Ureter (tissue), 1 donor: ENCODE results near the gene NFE2. TPM values are rescaled to one million over a fixed set of nuclear protein-coding genes. Genes with fewer than 3 reads are reported as not detected.
"Not testable (repeated sequence)": the region's sequence is repeated elsewhere in the genome, so short reads cannot be mapped to it uniquely, and the experiment has no call there.

Experiments
- DNase-seq: peaks from one replicate; pipeline ENCODE4 v3.0.0-alpha.2; 2020; ENCODE audit warnings: low spot score
- total RNA-seq: library from RNA; stranded (reverse); gene quantifications from one replicate; pipeline ENCODE4 v1.2.4, GENCODE V29; 2023
- donor health status: DM: yes; HTN: yes; CAD: no.

Gene NFE2
- total RNA-seq: 0.57 TPM

DNA sequence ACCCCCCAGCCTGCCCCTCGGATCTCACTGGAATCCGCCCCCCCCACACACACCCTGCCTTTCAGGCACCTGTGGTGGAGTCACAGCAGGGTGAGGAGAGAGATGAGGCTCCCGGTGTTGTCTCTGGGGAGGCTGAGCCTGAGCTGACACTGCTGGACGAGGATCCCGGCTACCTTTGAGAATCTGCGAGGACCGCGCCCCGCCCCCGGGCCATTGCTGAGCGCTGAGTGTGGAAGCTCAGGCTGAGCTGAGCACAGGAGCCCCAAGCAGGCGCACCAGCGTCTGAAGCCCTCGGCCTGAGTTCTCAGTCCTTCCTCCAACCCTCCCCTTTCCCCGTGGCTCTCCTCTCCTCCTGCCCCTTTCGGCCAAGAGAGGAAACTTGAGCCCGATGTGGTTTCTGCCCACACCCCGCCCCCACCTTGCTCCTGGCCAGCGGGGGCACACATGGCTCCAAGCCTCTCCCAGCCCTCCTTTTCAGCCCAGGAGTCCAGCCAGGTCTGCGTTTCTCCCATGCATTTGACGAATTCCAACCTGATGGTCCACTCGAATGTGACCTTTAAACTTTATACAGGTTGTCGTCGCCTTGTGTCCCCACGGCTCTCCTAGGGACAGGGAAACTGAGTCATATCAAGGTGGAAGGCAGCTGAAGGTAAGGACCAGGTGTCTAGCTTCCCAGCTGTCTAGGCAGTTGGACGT is at the start of gene NFE2:
Gene NFE2 (minus strand): TSS at position 284 of the 696 bp plus-strand sequence. CDS start 5,767 bp downstream, outside the sequence.
- no peak for DNase-seq

DNA sequence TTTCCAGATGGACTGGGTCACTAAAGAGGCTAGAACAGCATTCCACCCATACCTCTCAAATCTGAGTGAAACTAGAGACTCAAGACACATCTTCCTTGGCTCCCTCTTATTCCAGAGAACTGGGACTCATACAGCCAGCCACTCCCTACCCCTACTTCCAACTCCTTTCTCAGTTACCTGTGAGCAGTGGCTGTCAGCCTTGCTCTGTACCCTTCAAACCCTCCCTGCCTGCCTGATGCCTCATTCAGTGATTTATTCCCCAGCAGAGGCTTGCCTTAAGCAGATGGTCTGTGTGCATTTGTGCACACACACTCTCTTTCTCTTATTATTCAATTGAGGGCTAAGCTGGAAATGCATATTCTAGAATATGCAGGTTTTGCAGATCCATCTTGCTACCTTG is 48.9 kb upstream of the NFE2 start:
- DNase-seq: no peak

DNA sequence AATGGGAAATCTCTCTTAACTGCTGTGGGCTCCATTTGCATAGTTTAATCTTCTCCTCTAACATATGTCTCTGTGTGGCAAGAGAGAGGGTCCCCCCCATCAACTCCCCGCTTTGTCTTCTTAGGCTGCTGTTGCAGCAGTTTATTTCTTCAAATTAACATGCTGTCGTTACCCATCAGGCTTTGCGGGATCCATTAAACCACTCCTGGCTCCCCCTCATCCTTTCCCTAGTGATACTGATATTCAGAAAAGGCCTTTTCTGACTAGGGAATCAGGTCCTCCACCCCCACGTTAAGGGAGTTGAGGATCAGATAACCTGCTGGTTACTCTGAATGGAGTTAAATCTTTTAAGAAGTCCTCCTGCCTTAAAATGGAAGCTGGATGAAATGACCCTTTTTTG is 48.2 kb upstream of the NFE2 start:
- DNase-seq: no peak

DNA sequence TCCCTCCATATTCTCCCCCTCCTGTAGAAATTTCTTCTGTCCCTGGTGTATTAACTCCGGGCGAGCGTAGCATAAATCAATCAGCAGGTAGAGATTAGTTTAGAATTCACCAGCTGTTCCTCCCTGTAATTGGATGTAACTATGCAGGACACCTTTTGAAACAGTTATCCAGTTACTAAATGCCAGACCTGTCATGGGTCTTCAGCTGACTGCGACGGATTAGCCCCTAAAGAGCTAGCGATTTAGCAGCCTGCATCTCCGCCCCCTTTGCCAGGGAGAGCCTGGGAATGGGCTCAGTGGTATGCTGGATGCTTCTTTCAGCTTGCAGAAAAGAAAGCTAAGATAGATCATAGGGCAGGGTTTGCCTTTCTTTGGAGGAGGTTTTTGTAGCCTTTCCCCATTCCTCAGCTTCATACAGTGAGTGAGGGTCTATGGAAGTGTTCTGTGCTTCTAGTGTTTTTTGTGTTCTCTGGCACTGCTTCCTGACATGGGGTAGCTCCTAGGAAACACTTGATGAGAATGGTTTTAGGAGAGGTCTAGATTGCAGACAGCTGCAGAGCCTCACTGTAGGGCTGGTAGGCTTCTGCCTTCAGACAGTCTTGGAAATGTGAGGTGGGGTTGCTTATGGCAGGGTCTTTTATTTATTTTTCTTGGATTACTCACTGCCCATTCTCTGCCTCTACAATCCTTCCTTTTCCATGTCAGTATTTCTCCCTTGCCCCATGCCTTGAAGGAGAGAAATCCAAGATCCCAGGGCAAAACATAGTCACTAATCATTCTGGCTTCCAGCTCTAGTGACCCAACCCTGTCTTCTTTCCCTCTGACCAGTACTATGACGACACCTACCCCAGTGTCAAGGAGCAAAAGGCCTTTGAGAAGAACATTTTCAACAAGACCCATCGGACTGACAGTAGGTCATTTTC is 40.8 kb upstream of the NFE2 start:
- DNase-seq: no peak

DNA sequence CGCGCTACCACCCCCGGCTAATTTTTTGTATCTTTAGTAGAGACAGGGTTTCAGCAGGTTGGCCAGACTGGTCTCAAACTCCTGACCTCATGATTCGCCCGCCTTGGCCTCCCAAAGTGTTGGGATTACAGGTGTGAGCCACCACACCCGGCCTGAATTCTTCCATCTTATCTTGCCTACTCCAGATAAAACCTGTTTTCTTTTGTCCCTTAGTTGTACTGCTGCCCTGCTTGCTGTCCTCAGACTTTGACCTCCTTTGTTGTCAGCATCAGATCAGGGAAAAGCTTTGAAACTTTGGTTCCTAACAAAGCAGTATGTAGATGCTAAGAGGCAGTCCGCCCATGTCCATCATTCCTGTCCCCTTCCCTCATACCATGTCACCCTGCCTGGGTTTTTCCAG is 40.0 kb upstream of the NFE2 start:
- DNase-seq: no peak

DNA sequence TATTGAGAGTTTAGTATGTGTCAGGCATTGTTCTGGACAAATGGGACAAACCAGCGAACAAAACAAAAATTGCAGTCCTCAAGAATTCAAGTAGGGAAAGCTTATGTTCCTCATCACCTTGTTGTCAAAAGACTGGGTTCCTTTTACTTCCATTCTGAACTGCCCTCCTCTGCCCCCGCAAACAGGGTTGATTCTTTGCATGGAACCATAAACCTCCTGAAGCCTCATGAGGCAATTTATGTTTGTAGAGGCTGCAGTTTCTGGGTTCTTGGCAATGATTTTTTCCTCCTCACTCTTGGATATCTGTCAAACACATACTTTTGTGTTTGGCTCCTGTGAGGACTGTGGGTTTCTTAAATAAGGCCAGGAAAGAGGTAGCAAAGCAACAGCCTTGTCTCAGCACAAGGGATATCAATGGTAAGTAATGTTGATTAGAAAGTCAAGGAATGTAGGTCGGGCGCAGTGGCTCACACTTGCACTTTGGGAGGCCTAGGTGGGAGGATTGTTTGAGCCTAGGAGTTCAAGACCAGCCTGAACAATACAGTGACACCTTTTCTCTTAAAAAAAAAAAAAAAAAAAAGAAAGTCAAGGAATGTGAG is 38.0 kb upstream of the NFE2 start:
- DNase-seq: no peak

DNA sequence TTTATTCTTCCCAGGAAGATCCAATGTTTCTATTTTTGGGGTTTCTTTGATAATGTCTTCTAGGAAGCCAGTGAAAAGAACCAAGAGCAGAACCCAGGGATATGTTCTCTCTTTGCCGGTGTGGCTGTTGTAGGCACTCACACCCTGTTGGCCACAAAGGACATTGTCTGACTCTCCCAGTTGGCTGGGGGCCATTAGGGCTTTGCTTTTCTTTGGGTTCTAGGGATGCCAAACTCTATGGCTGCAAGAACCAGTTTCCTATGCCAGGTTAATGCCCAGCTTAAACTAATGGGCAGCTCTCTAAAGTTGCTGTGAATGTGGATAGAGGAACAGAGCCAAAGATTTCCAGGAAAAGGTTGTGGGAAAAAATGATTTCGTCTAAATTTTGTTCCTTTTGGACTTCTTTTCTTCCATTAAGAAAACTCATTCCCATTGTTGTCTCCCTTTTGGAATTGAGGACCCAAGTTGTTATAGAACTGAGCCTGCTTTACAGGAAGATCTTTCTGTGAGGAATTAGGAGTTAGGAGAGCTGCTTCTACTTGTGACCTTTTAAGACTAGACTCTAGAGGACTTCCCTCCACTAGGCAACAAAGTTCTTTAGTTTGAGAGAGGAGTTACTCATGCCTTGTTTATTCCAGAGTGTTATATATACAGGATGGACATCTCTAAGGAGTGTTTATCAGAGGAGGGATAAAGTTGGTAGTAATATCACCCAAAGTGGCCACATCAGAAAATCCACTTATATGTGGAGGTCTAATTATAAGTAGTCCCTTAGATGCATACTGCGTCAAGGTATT is 37.2 kb upstream of the NFE2 start:
- no peak for DNase-seq

DNA sequence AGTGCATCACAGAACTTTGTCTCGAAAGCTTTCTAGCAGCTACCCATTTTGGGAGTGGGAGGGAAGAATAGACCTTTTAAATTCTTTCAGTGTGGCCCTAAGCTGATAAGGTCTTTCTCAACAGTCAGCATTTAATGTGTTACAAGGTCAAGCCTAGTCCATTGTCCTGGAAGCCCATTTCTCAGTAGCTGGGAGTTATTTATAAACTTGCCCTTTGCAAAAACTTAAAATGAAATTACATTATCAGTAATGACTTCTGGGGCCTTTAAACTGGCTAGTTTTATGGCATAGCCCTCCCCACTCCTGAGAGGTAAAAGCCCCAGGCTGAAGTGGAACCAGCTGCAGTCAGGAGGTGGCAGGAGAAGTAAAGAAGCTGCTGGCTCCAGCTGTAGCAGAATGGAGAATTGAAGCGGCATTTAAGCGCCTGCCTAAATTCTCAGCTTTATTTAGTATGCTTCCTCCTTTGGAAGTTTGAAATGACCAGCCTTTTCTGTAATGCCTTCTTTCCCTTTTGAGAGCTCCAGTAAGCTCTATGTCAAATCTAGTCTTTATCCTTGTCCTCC is 36.5 kb upstream of the NFE2 start:
- no peak for DNase-seq

DNA sequence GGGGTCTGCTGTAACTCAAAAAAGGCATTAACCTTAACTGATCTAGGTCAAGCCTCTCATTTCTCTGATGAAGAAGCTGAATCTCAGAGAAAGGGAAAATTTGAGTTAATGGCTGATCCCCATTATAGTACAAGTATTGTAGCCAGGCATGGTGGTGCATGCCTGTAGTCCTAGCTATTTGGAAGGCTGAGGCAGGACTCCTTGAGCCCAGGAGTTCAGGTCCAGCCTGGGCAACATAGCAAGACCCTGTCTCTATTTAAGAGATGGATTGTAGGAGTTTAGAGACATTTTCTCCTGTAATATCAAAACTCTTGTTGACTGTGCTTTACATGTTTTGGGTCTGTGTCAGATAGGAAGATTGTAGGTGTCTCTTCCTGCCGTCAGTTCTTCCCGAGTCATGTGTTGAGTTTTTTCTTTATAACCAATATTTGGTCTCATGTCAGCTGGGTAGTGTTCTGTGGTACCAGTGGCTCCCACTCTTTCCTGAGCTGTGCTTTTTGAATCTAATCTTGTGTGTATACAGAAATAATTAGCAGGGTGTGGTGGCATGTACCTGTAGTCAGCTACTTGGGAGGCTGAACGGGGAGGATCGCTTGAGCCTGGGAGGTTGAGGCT is 32.7 kb upstream of the NFE2 start:
- no peak for DNase-seq

DNA sequence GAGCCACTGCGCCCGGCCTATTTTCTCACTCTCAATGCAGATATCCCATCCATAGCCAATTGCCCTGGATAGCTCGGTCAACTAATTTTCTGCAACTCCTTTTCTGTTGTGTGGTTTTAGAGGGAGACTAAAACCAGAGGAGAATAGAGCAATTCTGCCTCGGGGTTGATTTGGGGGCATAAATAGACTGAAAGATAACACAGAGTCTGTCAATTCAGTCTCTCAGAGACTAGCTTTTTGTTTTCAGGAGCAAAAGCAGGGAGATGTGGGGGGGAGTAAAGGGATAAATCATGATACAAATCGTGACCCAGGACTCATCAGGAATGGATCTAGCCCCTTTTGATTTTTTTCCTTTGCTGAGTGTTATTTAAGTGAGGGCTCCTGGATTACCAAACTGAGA is 30.6 kb upstream of the NFE2 start:
- no peak for DNase-seq

DNA sequence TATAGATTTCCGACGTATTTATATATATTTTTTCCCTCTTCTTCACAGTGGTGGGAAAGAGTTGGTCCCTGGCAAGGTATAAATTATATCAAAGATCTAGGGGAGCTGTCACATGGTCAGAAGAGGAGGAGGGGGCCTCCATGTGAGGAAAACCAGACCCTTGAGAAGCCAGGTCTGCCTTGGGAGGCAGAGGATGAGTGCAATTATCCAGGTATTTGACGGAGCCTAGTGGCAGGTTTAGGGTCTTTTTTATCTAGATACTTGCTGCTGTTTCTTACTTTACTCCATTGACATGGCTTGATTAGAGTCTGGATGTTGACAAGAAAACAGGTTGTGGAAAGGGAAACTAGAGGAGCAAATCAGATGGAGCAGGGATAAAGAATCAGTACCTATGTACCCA is 29.6 kb upstream of the NFE2 start:
- DNase-seq: no peak

DNA sequence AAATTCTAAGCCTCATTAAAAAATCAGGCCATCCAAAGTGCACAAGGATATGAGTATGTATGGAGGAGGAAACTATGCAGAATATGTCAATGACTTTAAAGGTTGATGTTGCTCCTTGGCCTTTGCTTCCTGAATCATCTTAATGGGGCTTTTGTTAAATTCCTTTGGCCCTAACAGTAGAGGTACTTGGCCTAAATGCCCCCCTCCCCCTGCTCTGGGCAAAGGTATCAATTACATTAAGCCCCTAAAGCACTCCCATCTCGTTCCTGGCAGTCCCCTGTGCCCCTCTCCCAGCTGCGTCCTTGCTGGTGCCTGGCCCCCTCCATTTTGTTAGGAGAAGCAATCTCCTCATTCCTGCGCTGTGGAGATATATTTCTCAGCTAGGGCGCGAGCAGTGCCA is 28.9 kb upstream of the NFE2 start:
- DNase-seq: no peak

DNA sequence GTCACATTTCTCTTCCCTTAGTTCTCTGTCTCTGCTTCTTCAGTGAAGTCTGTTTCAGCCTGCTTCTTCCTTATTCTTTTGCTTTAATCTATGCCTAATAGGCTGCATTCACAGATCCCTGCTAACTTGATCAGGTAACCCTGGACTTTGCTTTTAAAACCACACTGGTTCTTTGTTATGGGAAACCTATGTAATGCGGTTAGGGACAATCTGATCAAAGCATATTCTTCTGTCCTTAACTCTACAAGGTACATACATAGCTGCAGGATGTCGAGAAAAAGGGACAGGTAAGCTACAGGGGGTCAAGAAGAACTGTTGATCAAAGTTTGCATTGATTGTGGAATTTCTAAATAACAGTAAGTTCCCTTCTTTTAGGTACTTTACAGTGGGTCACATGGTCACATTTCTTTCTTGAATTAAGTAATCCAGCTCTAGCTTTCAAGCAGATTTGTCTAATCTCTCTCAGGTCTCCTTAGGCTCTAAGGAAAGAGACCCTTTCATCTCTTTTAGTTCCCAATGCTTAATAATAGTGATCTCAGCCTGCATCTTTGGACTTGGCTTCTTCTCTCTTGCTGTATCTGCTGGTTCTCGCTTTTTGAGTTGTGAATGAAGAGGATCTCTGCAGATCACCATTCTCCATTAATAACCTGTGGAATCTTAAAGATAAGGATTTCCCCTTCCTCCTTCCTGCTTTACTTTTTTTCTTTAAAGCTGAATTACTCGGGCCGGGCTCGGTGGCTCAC is 28.0 kb upstream of the NFE2 start:
- no peak for DNase-seq

DNA sequence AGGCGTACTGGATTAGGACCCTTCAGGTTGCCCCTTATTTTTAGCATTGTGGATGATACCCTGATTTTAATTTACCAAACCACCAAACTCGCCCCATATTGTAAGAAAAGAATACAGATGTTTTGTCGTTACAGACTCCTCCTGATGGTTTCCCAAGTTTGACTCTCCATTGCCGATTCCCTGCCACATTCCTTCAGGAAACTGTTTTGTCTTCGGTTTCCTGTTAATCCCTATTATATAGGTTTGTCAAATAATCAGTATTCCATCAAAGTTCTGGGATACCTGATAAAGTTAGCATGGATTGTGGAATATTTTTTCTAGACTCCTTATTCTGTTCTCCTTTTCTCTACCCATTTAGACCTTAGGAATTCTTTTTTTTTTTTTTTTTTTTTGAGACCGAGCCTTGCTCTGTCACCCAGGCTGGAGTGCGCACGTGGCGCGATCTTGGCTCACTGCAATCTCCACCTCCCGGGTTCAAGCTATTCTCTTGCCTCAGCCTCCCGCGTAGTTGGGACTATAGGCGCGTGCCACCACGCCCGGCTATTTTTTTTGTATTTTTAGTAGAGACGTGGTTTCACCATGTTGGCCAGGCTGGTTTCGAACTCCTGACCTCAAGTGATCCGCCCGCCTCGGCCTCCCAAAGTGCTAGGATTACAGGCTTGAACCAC is 24.8 kb upstream of the NFE2 start:
- DNase-seq: not testable (repeated sequence)

DNA sequence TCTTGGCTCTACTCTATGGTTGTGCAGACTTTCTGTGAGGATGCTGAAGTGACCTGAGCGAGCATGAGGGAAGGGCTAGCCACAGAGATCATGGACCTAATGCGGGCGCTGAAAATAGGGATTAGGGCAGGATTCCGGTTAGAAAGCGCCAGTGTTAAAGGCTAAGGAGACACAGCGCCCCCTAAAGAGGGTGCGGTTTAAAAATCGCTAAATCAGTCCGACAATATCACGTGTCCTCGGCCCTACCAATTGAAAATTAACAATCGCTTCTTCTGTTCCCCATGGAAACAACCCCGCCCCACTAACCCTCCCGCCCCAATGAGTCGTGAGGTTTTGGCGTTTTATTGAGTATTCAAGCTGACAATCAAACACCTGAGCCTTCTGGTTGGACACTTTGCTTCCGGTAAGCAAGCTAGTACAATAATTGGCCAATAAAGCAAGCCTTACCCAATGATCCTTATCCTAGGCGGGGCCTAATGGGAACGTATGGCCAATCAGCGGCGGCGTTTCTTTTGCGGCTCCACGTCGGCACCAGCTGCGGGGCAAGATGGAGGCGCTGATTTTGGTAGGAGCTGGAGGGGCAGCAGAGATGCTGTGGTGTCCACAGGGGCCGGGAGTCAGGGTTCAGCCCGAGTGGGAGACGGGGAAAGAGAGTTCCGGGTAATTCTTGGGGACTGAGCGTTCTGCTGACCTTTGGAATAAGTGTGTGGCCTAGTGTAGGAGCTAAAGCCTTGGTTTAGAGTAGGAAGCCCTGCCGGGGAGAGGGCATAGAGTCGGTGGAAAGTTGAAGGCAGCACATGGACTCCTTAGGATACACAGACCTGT is 24.0 kb upstream of the NFE2 start, which contains the start of gene COPZ1:
Gene COPZ1 (plus strand): TSS at position 515 of the 825 bp plus-strand sequence. CDS start 33 bp downstream, at position 548.
- peak; percentile 97 for DNase-seq

DNA sequence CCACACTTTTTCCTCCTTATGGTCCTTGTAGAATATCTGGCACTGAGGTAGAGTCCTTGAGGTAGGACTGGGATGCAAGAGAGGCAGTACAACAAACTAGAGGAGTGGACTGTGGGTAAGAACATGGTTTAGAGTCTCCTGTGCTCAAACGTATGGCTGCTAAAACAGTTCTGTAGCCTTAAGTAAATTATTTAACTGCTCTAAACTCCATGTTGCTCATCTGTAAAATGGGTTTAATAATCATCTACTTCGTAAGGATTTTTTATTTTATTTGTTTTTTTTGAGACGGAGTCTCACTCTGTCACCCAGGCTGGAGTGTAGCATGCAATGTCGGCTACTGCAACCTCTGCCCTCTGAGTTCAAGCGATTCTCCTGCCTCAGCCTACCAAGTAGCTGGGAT is 20.5 kb upstream of the NFE2 start:
- DNase-seq: no peak

DNA sequence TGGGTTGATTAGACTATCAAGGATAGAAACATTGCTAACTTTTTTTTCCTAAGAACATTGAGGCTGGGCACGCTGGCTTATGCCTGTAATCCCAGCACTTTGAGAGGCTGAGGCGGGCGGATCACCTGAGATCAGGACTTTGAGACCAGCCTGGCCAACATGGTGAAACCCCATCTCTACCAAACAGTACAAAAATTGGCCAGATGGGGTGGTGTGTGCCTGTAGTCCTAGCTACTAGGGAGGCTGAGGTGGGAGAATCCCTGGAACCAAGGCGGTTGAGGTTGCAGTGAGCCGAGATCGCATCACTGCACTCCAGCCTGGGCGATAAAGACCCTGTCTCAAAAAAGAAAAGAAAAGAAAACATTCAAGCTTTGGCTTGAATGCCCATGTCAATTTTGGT is 11.5 kb upstream of the NFE2 start:
- DNase-seq: not testable (repeated sequence)

DNA sequence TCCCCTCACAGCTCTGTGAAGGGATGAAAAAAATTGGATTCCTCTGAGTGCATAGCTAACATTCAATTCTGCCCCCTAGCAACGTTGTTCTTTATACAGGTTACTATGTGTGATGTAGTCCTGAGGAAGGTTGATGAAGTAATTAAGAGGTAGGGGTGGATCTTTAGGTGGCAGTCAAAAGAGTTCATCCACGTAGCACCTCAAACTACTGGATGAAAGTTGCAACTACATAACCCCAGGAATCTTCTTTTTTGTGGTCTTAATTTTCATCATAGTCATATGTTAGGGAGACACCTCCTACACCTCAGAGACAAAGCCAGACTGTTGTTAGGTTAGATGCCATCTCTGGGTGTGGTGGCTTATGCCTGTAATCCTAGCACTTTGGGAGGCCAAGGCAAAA is 10.2 kb upstream of the NFE2 start:
- no peak for DNase-seq
